ENCODE results near the gene CAMTA1.

GRCh38 chr1:7589774-7590425 lies 804.6 kb downstream of the CAMTA1 start:
- no peak for TF ChIP-seq POLR2AphosphoS5 (IDR thresholded peaks at IDR 0.05)
- no peak for TF ChIP-seq CTCF (IDR thresholded peaks at IDR 0.05)
- no peak for TF ChIP-seq POLR2A (IDR thresholded peaks at IDR 0.05)

Measured in prostate gland (tissue), 2 donors.